PC-9 (cell line): ENCODE data around the gene CRTC1. TPM values are rescaled to one million over a fixed set of nuclear protein-coding genes. Genes with fewer than 3 reads are reported as not detected.

Source experiments
- BruUV-seq: library from RNA; stranded (reverse); fragments of 400-500 nt; replicated peaks from 2 replicates; lab custom pipeline; 2021; lab: Mats Ljungman, UMichigan
- CTCF ChIA-PET: fragments of 300-600 bp; sonication (Branson Sonifier 250); formaldehyde crosslinking; loops from one replicate; lab custom pipeline; 2022; ENCODE audit warnings: antibody characterized with exemption; lab: Charles Lee
- POLR2A ChIA-PET: fragments of 300-600 bp; sonication (Branson Sonifier 250); formaldehyde crosslinking; loops from one replicate; lab custom pipeline; 2022; ENCODE audit warnings: antibody characterized with exemption; ENCODE audit not compliant: unreplicated experiment; lab: Charles Lee
- DNase-seq, 2 experiments: peaks; one replicate each; pipeline versions ENCODE4 v3.0.0 to v3.0.0-alpha.2; 2015 to 2022; ENCODE audit warnings: mixed read lengths in 1 of 2
- H2AFZ ChIP-seq: fragments of 200-600 bp; sonication (generic); 2 replicates; pipeline ENCODE4 v1.8.1; 2017; ENCODE audit warnings: antibody characterized with exemption
- H3F3A ChIP-seq: fragments of 200-600 bp; sonication (generic); 2 replicates; pipeline ENCODE4 v1.8.1; 2017; ENCODE audit warnings: antibody characterized with exemption, mild to moderate bottlenecking, low read depth; ENCODE audit not compliant: insufficient read depth
- H3K27ac ChIP-seq: fragments of 200-600 bp; sonication (generic); 2 replicates; pipeline ENCODE4 v1.6.1; 2016; ENCODE audit warnings: mixed run types
- H3K27me3 ChIP-seq: fragments of 200-600 bp; sonication (generic); 2 replicates; pipeline ENCODE4 v1.6.1; 2016; ENCODE audit warnings: low read depth, mixed run types; ENCODE audit not compliant: insufficient read depth
- H3K36me3 ChIP-seq: fragments of 200-600 bp; sonication (generic); 2 replicates; pipeline ENCODE4 v1.6.1; 2016; ENCODE audit warnings: low read depth, mixed run types
- H3K4me1 ChIP-seq: fragments of 200-600 bp; sonication (generic); replicated peaks from 2 replicates; pipeline ENCODE4 v1.6.1; 2016; ENCODE audit warnings: mixed run types; ENCODE audit not compliant: insufficient read depth
- H3K4me2 ChIP-seq: fragments of 200-600 bp; sonication (generic); 2 replicates; pipeline ENCODE4 v1.6.1; 2017; ENCODE audit warnings: mixed run types
- H3K4me3 ChIP-seq: fragments of 200-600 bp; sonication (generic); 2 replicates; pipeline ENCODE4 v1.6.1; 2016; ENCODE audit warnings: mixed run types
- H3K79me2 ChIP-seq: fragments of 200-600 bp; sonication (generic); 2 replicates; pipeline ENCODE4 v1.6.1; 2017; ENCODE audit warnings: low read depth, mixed run types
- H3K9me2 ChIP-seq: fragments of 200-600 bp; sonication (generic); 2 replicates; pipeline ENCODE4 v1.8.1; 2017; ENCODE audit warnings: mild to moderate bottlenecking; ENCODE audit not compliant: insufficient read depth
- H3K9me3 ChIP-seq: fragments of 200-600 bp; sonication (generic); 2 replicates; pipeline ENCODE4 v1.8.1; 2016; ENCODE audit warnings: low read depth; ENCODE audit not compliant: insufficient read depth
- H4K20me1 ChIP-seq: fragments of 200-600 bp; sonication (generic); 2 replicates; pipeline ENCODE4 v1.8.1; 2017; ENCODE audit not compliant: insufficient read depth
- EZH2 ChIP-seq: fragments of 200-600 bp; sonication (generic); IDR thresholded peaks from 2 replicates; pipeline ENCODE4 v1.8.0; 2017; ENCODE audit warnings: antibody characterized with exemption, low read depth
- intact Hi-C: fragments of 100-400 bp; cut with micrococcal nuclease; formaldehyde crosslinking; loops from one replicate; pipeline ENCODE4 v1.10.0; 2022; ENCODE audit not compliant: unreplicated experiment
- total RNA-seq: library from RNA; stranded (reverse); gene quantifications from 2 replicates; pipeline ENCODE4 v1.2.3, GENCODE V29; 2021
- TF ChIP-seq, protein P1 (sequence below): fragments of 200-600 bp; sonication (generic); conservative IDR thresholded peaks from 2 replicates; pipeline ENCODE4 v1.6.1; 2017; ENCODE audit warnings: mixed run types, antibody characterized with exemption, mild to moderate bottlenecking, moderate library complexity

The CRTC1 gene
- total RNA-seq, 1 experiment from 2014 or later = 16.6 TPM

DNA sequence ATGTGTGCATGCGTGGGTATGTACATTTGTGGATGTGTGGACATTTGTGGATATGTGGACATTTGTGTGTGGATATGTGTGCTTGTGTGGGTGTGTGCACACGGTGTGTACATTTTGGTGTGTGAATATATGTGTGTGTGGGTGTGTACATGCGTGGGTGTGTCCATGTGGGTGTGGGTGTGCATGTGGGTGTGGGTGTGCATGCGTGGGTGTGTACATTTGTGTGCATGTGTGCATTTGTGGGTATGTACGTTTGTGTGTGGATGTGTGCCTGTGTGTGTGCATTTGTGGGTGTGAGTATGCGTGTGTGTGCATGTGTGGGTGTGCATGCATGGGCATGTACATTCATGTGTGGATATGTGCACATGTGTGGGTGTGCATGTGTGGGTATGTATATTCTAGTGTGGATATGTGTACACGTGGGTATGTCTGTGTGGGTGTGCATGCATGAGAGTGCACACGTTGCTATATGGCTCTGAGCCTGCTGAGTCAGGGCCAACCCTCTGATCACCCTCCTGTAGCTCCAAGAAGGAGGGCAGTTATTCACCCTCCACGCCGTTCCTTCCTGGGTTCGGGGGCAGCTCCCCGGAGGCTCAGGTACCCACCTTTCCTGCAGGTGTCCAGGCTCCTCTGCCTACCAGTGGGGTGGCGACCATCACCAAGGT is 87.3 kb downstream of the CRTC1 start:
- H3K27ac ChIP-seq = no peak overlapping the region
- no peaks in the 10 kb centered on the region for H3K9me2 ChIP-seq
- BruUV-seq = no TSS peak
- H3K79me2 ChIP-seq = no peaks in the 10 kb centered on the region
- H4K20me1 ChIP-seq = no peaks in the 10 kb centered on the region
- intact Hi-C loops = no loop called here
- H3K4me1 ChIP-seq = peaks cover 9% of the 10 kb centered on the region
- H3F3A ChIP-seq = peaks cover 3% of the 10 kb centered on the region; the same call in 1 of the 2 replicates
- TF ChIP-seq, protein P1, sequence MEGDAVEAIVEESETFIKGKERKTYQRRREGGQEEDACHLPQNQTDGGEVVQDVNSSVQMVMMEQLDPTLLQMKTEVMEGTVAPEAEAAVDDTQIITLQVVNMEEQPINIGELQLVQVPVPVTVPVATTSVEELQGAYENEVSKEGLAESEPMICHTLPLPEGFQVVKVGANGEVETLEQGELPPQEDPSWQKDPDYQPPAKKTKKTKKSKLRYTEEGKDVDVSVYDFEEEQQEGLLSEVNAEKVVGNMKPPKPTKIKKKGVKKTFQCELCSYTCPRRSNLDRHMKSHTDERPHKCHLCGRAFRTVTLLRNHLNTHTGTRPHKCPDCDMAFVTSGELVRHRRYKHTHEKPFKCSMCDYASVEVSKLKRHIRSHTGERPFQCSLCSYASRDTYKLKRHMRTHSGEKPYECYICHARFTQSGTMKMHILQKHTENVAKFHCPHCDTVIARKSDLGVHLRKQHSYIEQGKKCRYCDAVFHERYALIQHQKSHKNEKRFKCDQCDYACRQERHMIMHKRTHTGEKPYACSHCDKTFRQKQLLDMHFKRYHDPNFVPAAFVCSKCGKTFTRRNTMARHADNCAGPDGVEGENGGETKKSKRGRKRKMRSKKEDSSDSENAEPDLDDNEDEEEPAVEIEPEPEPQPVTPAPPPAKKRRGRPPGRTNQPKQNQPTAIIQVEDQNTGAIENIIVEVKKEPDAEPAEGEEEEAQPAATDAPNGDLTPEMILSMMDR = no peak
- TF ChIP-seq EZH2 = no peak
- H3K27me3 ChIP-seq = no peaks in the 10 kb centered on the region
- no peak overlapping the region for H2AFZ ChIP-seq
- no peak for DNase-seq
- H3K4me3 ChIP-seq = no peak overlapping the region
- H3K4me2 ChIP-seq = no peak overlapping the region
- CTCF ChIA-PET = no interaction called here
- POLR2A ChIA-PET = no interaction called here
- H3K9me3 ChIP-seq = no peaks in the 10 kb centered on the region
- H3K36me3 ChIP-seq = no peaks in the 10 kb centered on the region

DNA sequence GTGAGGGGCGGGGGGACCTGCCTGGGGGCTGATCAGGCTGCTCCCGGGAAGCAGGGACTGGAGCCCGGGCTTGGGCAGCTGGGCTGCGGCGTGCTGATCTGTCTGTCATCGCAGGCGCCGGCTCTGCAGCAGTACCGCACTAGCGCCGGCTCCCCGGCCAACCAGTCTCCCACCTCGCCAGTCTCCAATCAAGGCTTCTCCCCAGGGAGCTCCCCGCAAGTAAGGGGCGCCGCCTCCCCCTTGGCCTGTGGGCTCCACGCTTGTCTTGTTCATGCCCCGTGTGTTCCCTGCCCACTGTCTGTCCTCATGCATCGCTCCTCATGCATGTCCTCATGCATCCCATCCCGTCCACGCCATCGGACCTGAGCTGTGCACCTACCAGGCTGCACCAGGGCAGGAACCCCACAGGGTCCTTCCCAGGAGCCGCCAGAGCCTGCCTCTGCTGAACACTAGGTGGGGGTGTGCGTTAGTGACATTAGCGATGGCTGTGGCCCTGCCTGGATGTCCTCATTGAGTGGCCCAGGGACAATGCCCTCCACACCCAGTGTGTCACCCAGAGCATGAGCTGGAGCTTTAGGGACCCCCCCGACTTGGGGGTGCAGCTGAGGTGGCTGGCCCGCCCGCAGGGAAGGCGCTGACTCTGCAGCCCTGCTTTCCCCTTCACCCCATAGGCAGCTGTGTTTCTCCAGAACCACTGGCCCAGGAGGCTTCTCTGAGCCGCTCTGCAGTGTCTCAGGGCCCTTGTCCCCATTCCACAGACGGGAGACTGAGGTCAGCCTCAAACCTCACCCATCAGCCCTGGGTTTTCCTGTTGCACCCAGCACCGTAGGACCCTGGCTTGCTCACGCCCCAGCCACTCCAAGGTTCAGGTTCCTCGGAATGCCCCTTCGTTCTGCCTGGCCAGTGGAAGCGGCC is 88.1 kb downstream of the CRTC1 start:
- intact Hi-C loops = no loop called here
- Histone ChIP-seq H3K9me2 (no peaks in the 10 kb centered on the region), H3K27me3 (no peaks in the 10 kb centered on the region), H3K4me3 (no peak overlapping the region), H3K27ac (no peak overlapping the region), H3K9me3 (no peaks in the 10 kb centered on the region), H3K79me2 (no peaks in the 10 kb centered on the region), H3K36me3 (no peaks in the 10 kb centered on the region), H4K20me1 (no peaks in the 10 kb centered on the region), H3K4me1 (peaks cover 8% of the 10 kb centered on the region), H3F3A (no peaks in the 10 kb centered on the region), H3K4me2 (no peak overlapping the region), H2AFZ (no peak overlapping the region)
- ChIA-PET POLR2A (interaction anchor here (0.6 kb wide), 1 partner anchor 62 kb away, joined by 9 read pairs; no protein-coding TSS in a partner anchor), CTCF (no interaction called here)
- no TSS peak for BruUV-seq
- TF ChIP-seq EZH2 = no peak
- TF ChIP-seq, protein P1 = peak; percentile 31; the same call in 1 of the 2 replicates
- DNase-seq = no peak

DNA sequence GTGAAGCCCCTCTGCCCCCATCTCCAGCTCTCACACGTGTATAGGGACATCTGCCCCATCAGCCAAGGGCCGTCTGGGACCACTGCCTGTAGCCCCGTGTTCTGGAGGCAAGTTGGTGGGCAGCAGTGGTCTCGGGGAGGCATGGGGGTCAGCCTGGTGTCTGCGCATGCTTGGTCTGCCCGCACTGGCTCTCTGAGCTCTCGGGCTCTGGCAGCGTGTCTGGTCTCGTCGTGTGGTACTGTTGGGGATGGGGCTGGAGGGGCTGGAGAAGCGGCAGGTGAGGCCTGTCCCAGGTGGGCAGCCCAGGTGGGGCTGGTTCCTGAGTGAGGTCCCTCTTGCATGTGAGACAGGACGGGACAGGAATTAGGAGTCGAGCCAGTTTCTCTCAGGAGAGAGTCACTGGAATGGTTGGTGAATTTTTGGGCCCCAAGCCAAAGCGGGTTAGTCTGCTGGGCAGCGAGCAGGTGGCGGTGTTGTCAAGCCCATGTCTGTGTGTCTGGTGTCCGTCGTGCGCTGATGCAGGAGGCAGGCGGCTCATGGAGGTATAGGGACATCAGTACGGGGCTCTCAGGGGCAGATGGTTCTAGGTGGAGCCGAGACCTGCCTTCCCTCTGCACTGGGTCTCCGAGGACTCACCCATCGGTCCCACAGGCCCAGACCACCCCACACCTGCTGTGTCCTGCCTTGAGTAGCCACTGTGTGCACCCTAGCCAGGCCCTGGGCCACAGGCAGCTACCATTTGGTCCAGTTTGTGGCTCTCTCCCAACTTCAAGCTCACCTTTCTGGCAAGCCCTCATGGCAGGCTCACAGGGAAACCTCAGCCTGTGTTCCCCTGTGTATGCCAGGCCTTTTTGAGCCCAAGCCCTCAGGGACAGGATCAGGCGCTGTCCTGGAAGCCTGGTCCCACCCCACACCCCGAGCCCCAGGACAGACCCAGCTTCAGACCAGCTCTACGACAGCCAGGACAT is 89.4 kb downstream of the CRTC1 start:
- no peak overlapping the region for H3K4me2 ChIP-seq
- no peak overlapping the region for H3K27ac ChIP-seq
- peaks cover 8% of the 10 kb centered on the region for H3K4me1 ChIP-seq
- H3K9me2 ChIP-seq = no peaks in the 10 kb centered on the region
- H2AFZ ChIP-seq = no peak overlapping the region
- no peaks in the 10 kb centered on the region for H3K27me3 ChIP-seq
- ChIA-PET CTCF (no interaction called here), POLR2A (no interaction called here)
- intact Hi-C loops = no loop called here
- BruUV-seq = no TSS peak
- H3K9me3 ChIP-seq = no peaks in the 10 kb centered on the region
- no peaks in the 10 kb centered on the region for H3F3A ChIP-seq
- no peak overlapping the region for H3K4me3 ChIP-seq
- DNase-seq = peak in 1 of 2 experiments; percentile 44
- H3K79me2 ChIP-seq = no peaks in the 10 kb centered on the region
- H3K36me3 ChIP-seq = no peaks in the 10 kb centered on the region
- H4K20me1 ChIP-seq = no peaks in the 10 kb centered on the region
- TF ChIP-seq, protein P1 = no peak
- no peak for TF ChIP-seq EZH2
